Measurements from ENCODE around the gene FYN.

FYN gene

DNA sequence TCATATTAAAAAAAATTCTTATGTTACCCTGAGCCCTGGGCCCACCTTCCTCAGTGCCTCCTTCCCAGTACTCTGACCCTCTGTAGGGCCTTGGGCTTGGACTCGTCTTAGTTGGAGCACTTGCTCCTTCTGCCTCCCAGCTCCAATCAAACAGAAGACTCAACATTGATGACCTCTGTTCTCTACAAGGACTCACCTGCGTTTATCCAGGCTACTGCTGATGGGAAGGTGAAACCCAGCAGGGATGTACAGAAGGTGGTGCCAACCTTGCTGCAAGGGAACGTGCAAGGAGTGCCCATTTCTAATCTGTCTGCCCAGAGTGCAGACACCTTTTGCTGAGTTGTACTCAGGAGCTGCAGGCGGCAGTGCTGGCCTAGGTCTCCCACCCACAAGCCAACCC is 38.9 kb downstream of the FYN start:
- no peak for DNase-seq (ENCODE audit: low read depth in 3 of 3, low spot score in 1 of 3)

- DNase-seq (ENCODE audit: low read depth in 3 of 3, low spot score in 1 of 3), result no peak
Observed at GRCh38 chr6:111832833-111833418, 40.3 kb downstream of the FYN start.

- DNase-seq (ENCODE audit: low read depth in 3 of 3, low spot score in 1 of 3), result no peak
Observed at GRCh38 chr6:111831408-111831807, 41.8 kb downstream of the FYN start.

GRCh38 chr6:111829998-111830397 is 43.3 kb downstream of the FYN start:
- no peak for DNase-seq (ENCODE audit: low read depth in 3 of 3, low spot score in 1 of 3)

- no peak for DNase-seq (ENCODE audit: low read depth in 3 of 3, low spot score in 1 of 3)
Observed at GRCh38 chr6:111829581-111829980, 43.7 kb downstream of the FYN start.

DNA sequence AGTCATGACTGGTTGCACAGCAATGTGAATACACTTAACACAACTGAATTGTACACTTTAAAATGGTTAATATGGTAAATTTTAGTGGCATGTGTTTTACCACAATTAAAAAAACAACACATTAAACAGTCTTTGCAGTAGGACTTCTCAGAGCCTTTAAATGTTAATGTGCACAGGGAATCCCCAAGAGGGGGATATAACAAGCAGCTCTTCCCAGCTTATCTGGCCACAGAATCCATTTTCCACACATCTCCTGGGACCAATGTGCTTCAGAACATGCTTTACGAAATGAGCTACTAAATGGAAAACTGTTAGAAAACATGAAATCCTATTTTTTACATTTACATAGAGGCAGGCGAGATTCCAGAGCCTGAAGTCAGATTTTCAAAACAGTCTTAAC is 44.4 kb downstream of the FYN start:
- DNase-seq (ENCODE audit: low read depth in 3 of 3, low spot score in 1 of 3), result no peak

DNA sequence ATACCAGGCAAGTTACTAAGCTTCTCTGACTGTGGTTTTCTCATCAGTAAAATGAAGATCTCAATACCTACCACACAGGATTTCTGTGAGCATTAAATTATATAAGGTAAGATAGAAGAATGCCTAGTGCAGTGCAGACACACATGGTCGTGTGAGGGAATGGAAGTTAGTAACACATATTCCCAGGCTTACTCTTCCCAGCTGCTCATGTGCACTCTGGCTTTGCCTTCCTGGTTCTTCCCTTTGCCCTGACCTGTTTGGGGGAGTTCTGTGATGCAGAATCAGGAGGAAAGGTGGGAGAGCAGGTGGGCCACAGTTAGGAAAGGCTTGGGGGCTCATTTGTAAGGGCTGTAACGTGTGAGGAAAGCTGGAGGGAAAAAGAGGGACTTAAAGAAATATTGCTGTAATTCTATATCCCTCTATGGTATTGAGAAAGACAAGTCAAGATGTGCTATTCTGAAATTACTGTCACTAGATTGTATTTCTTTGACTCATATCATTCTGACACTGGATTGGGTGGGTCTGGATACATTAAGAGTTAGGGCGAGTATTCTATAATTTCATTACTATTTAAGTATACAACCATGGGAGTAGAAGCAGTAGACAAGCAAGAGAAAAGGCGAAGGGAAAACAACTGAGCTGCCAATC is 47.7 kb downstream of the FYN start:
- no peak for DNase-seq (ENCODE audit: low read depth in 3 of 3, low spot score in 1 of 3)

DNA sequence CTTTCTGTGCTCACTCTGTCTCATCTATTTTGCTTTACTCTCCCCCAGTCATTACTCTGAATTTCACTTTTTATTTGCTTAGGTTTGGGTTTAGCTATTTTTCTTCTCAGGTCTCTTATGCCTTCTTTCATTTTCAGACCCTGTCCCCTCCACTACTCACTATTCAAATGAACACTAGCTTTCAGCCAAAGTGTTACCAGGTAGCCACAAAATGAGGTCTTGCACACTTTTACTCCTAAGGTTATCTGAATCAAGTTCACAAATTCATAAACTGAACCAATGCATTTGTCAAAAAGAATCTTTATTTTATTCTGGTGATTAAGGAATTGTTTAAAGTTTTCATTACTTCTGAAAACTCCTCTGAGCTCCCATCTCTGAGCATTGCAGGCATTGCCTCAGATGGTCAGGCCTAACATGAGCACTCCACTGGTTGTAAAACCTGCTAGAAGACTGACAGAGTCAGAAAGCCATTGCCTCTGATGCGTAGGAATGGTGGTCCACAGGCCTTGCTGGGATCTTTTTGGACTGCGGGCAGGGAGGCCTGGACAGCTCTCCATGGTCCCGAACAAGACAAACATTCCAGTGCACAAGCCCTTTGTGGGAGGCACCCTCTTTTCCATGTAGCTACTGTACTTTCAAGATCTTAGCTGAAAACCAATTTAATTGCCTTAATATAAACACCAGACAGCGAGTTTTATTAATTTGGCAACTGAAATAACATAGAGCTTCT is 48.5 kb downstream of the FYN start:
- no peak for DNase-seq (ENCODE audit: low read depth in 3 of 3, low spot score in 1 of 3)

DNA sequence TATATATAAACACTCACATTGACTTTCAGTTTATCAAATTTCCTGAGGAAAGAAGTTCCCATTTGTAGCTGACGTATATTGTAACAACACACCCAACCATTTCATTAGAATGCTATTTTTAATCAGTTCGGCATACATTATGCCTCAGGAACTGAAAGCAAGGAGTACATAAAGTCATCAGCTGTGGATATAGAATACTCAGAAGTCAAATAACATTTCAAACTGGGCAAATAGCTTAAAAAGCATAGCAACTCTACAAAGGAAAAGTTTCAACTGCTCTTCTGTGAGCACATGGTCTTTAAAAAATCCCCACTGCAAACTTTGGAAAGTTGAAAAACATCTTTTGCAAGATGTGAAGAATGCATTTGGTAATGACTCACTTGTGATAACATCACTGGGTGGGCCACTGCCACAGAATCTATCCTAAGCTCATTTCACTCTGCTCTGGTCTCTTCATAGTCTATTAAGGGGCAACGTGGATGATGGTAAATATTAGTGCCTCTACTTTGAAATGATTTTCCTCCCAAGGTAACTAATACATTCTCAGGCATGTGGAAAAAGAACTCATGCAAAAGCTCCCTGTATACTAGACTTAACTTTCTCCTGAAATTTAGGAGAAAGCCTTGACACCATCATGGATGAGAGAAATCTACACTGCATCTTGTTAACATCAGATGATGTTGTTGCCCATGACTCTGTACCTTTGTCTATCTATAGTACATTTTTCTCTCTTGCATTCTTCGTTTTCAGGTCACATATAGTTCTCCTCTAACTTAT is 49.2 kb downstream of the FYN start:
- no peak for DNase-seq (ENCODE audit: low read depth in 3 of 3, low spot score in 1 of 3)

GRCh38 chr6:111823012-111823411 is 50.2 kb downstream of the FYN start:
- DNase-seq (ENCODE audit: low read depth in 3 of 3, low spot score in 1 of 3), result no peak

DNA sequence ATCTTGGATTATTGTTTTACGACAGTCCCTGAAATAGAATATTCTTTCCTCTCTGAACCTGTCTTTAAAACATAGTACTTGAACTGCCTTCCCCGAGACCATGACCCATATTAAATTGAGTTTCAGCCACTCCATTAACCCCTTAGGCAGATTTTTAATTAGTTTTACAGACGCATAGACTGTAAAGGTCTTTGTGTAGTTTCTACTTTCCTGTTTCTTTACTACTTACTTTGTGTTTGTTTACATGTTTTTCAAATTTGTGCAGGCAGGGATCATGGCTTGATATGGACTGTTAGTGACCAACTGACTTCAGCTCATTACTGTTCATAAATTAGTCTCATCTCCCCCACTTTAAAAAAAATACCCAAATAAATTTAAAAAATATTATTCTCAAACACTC is 53.8 kb downstream of the FYN start:
- no peak for DNase-seq (ENCODE audit: low read depth in 3 of 3, low spot score in 1 of 3)

GRCh38 chr6:111818539-111819226 is 54.6 kb downstream of the FYN start:
- DNase-seq (ENCODE audit: low read depth in 3 of 3, low spot score in 1 of 3), result no peak

DNA sequence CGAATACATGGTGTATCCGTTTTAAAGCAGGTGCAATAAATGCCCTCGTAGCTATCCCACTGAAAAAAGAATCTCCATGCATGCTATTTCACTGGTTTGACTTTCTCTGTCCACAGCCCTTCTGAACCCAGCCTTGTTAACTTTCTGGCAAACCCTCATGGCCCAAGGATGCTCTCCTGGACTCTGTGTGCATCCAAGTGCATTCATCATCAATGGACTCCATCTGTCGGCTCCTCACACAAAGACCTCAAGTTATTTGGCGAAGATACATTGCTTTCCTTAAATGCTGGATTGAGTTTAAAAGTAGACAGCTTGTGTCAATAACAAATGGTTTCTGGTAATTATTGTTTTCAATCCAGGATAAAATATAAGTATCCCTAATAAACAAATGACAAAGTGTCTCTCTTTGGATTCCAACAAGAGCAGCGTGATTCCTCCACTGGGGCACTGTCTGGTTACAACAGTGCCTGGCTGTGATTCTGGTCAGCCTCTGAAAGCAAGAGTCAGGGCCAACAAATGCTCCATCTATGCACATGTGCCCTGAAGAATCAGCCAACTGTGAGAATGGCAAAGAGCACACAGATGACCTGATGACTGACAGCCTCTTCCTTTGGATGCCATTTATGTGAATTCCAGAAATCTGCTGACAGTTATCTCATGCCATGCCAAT is 55.7 kb downstream of the FYN start:
- no peak for DNase-seq (ENCODE audit: low read depth in 3 of 3, low spot score in 1 of 3)

DNA sequence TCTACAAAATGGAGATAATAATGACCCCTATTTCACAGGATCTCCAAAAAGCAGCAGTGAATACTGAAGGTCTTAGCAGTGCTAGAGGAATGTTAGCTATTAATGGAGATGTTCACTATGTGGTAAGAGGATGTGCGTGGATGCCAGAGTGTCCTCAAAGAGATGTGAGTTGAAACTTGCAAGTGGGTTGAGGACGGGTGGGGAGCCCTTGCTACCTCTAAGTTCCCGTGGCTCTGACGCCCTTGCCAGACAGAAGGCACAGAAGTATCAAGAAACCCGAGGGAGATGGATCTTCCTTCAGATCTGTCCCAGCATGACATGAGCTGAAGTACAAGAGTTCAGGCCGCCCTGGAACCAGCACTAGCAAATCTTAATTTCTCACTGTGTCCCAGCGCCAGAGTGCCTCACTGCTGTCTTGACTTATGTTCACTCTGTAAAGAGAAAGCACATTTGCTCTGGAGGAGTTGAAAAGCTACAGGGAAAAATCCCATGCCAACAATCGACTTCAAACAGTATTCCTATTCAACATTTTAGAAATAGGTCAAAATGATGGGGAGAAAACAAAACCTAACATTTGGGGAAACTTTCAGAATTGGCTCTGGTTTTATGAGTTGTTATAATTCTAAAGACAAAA is 59.5 kb downstream of the FYN start:
- DNase-seq (ENCODE audit: low read depth in 3 of 3, low spot score in 1 of 3), result no peak

DNA sequence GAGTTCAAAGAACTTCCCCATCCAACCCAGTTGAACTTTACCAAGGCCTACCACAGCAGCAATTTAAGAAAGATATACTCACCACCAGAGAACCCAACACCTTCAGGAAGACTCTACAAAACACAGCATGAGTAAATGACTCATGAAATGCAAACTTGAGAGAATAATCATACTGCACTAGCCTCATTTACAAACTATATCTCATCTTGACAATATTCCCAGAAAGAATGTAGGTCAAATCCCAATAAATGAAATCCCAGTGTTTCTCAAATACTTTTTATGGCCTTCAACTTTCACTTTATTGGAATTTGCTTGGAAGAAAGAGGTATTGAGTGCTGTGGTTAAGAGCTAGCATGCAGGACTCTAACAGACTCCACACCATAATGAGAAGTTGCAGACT is 60.0 kb downstream of the FYN start:
- DNase-seq (ENCODE audit: low read depth in 3 of 3, low spot score in 1 of 3), result no peak

- no peak for DNase-seq (ENCODE audit: low read depth in 3 of 3, low spot score in 1 of 3)
Observed at GRCh38 chr6:111812060-111813038, 60.9 kb downstream of the FYN start.

DNA sequence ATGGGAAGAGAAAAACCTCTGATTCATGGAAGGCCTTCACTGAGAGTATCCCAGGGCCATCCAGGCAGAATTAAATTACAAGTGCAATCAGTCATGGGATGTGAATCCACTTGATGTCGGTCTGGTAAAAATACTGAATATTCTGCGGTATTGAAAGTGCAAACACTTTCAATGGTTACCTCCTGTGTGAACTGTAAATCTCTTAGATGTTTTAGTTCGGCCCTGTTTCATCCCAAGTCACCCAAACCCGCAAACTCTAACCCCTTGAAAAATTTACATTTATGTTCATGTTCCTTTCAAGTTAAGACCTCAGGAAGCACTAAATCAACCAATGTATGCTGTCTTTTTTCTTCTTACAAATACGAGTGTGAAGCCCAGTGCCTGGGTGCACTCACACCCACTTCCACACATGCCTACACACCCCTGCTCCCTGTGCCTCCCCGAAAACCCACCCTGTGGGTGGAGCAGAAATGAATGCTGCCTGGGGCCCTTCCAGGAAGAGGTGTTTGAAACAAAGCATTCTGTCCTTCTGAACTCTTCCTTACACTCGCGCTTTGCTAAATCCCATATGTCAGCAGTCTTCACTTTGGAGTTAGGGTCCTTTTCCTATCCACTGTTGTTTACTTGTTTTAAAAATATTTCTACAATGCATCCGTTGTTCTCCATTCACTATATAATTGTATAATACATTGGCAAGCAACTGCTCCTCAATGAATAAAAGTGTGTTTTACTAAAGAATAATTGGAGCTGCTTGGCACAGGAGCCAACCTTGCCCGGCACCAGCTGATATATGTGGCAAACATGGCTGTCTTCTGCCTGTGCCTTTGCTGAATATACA is 62.7 kb downstream of the FYN start:
- no peak for DNase-seq (ENCODE audit: low read depth in 3 of 3, low spot score in 1 of 3)

- DNase-seq (ENCODE audit: low read depth in 3 of 3, low spot score in 1 of 3), result no peak
Observed at GRCh38 chr6:111809766-111810165, 63.5 kb downstream of the FYN start.

Measured in stimulated activated CD4-positive, alpha-beta T cell treated with anti-CD3 and anti-CD28 coated beads, TNF-alpha, amount 100 ng/mL, for 1 hour (primary cell).